Testis (tissue), 3 donors: Measurements from ENCODE around the gene B4GALNT2. TPM values are rescaled to one million over a fixed set of nuclear protein-coding genes. Genes with fewer than 3 reads are reported as not detected.

Experiments used
- DNase-seq: peaks from one replicate; pipeline ENCODE4 v3.0.0-alpha.2; 2019
- H3K27ac ChIP-seq, 2 donors: fragments of 200-600 bp; sonication (generic); one replicate each; pipeline ENCODE4 v1.5.1; 2019
- H3K27me3 ChIP-seq: fragments of 200-600 bp; sonication (generic); one replicate; pipeline ENCODE4 v1.5.1; 2019
- H3K36me3 ChIP-seq: fragments of 200-600 bp; sonication (generic); one replicate; pipeline ENCODE4 v1.5.1; 2017; ENCODE audit warnings: low read depth; ENCODE audit errors: missing control alignments
- H3K4me1 ChIP-seq: fragments of 200-600 bp; sonication (generic); one replicate; pipeline ENCODE4 v1.5.1; 2019
- H3K4me3 ChIP-seq, 2 donors: fragments of 200-600 bp; sonication (generic); one replicate each; pipeline ENCODE4 v1.5.1; 2017 to 2019
- H3K9me3 ChIP-seq: fragments of 200-600 bp; sonication (generic); one replicate; pipeline ENCODE4 v1.5.1; 2017
- CTCF ChIP-seq, 3 experiments: fragments of 450-650 bp in 2 of 3; fragments of 200-600 bp in 1 of 3; sonication (generic) in 1 of 3; IDR thresholded peaks; one replicate each; pipeline ENCODE4 v1.5.1; 2016 to 2019; ENCODE audit warnings: antibody characterized with exemption in 3 of 3, mild to moderate bottlenecking in 2 of 3, moderate library complexity in 1 of 3
- POLR2A ChIP-seq: fragments of 450-650 bp; IDR thresholded peaks from one replicate; pipeline ENCODE4 v1.6.1; 2017; ENCODE audit warnings: antibody characterized with exemption, mild to moderate bottlenecking, moderate library complexity
- WGBS, 2 donors: methylation state at CpG; one replicate each; pipeline ENCODE4 v1.1.5; 2018; 5-methylcytosine and 5-hydroxymethylcytosine counted together
- intact Hi-C: fragments of 100-400 bp; cut with DNase I; formaldehyde crosslinking; loops from one replicate; pipeline ENCODE4 v1.15.1; 2023; ENCODE audit warnings: low total_unique reads
- polyA plus RNA-seq: library from polyadenylated mRNA; stranded (reverse); fragments of 350-450 nt; fragmentation: Illumina TruSeq; extraction: RNeasy Lipid Tissue Mini Kit (QIAGEN cat#74804); gene quantifications from one replicate; pipeline ENCODE4 v1.2.3, GENCODE V29; 2014; ENCODE audit warnings: low read depth, low replicate concordance; ENCODE audit not compliant: insufficient read depth
- total RNA-seq, 2 donors: library from RNA; depleted of rRNA; stranded (reverse); fragments of >200 nt; gene quantifications; one replicate each; pipeline ENCODE4 v1.2.3, GENCODE V29; 2016

The B4GALNT2 gene
- total and polyA plus RNA-seq, 3 donors from 2014 or later, result 0.24 to 0.69 (median 0.37) TPM

- H3K27ac ChIP-seq, result no peak overlapping the region
- no peaks in the 10 kb centered on the region for H3K36me3 ChIP-seq
- no peak for DNase-seq
- H3K9me3 ChIP-seq, result no peaks in the 10 kb centered on the region
- H3K27me3 ChIP-seq, result no peaks in the 10 kb centered on the region
- 74 to 81% methylated on average over 7 to 8 of the region's 8 CpGs for WGBS, 2 donors
- no peak for TF ChIP-seq CTCF (IDR thresholded peaks at IDR 0.05)
- no peak for TF ChIP-seq POLR2A
- H3K4me1 ChIP-seq, result no peaks in the 10 kb centered on the region
- H3K4me3 ChIP-seq, result no peak overlapping the region
- intact Hi-C loops, result no loop called here
Measured at GRCh38 chr17:49104511-49105074, 28.0 kb upstream of the B4GALNT2 start.

- Histone ChIP-seq H3K27ac (no peak overlapping the region), H3K36me3 (no peaks in the 10 kb centered on the region), H3K27me3 (no peaks in the 10 kb centered on the region), H3K9me3 (no peaks in the 10 kb centered on the region), H3K4me1 (no peaks in the 10 kb centered on the region), H3K4me3 (no peak overlapping the region)
- DNase-seq, result peak; percentile 32
- intact Hi-C loops, result no loop called here
- no peak for TF ChIP-seq POLR2A
- TF ChIP-seq CTCF (IDR thresholded peaks at IDR 0.05), result no peak
- WGBS, 2 donors, result 53 to 55% methylated on average over 5 of the region's 5 CpGs
Measured at GRCh38 chr17:49106321-49107210, 26.0 kb upstream of the B4GALNT2 start.

- Histone ChIP-seq H3K27me3 (no peaks in the 10 kb centered on the region), H3K9me3 (no peaks in the 10 kb centered on the region), H3K27ac (no peak overlapping the region), H3K4me3 (no peak overlapping the region), H3K4me1 (no peaks in the 10 kb centered on the region), H3K36me3 (no peaks in the 10 kb centered on the region)
- WGBS, 2 donors, result 98 to 100% methylated on average over 1 of the region's 1 CpG
- TF ChIP-seq CTCF (IDR thresholded peaks at IDR 0.05), result no peak
- no peak for TF ChIP-seq POLR2A
- intact Hi-C loops, result no loop called here
- no peak for DNase-seq
Measured at GRCh38 chr17:49107211-49107557, 25.4 kb upstream of the B4GALNT2 start.

- no peak overlapping the region for H3K4me3 ChIP-seq
- 52 to 58% methylated on average over 3 of the region's 3 CpGs for WGBS, 2 donors
- no peaks in the 10 kb centered on the region for H3K4me1 ChIP-seq
- TF ChIP-seq POLR2A (no peak), CTCF (IDR thresholded peaks at IDR 0.05) (no peak)
- no peaks in the 10 kb centered on the region for H3K36me3 ChIP-seq
- no peak overlapping the region for H3K27ac ChIP-seq
- H3K9me3 ChIP-seq, result no peaks in the 10 kb centered on the region
- H3K27me3 ChIP-seq, result no peaks in the 10 kb centered on the region
- no peak for DNase-seq
- intact Hi-C loops, result no loop called here
Measured at GRCh38 chr17:49108318-49108717, 24.3 kb upstream of the B4GALNT2 start.
